ENCODE measurements around the gene ZSCAN5B.

The ZSCAN5B gene

DNA sequence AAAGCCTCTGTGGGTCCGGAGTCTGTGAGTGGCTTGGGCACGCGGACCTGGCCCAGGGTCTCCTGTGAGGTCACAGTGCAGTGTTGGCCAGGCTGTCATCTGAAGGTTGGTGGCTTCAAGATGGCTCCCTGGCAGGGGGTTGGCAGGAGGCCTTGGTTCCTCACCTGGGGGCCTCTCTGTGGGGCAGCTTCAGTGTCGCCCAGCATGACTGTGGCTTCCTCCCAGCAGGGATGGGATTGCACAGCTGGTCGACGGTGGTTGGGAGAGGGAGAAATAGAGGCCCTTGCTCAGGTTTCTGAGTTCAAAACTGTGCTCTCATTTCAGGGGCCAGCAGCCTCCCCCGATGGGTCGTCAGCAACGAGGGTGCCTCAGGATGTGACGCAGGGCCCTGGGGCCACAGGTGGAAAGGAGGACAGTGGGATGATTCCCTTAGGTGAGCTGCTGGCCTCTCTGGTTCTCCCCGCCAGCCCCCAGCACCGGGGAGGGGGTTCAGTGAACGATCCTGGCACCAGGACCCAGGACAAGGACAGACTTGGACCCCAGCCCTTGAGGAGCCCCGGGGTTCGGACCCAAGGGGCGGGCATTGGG lies 39.3 kb downstream of the ZSCAN5B start:
- Histone ChIP-seq H2BK15ac (ENCODE audit: low read length) (no peak overlapping the region), H3K4ac (ENCODE audit: low read length) (no peak overlapping the region), H3K79me1 (ENCODE audit: low read depth, low read length) (peaks cover 4% of the 10 kb centered on the region), H3K4me3 (ENCODE audit: low read length in 2 of 2) (no peak overlapping the region), H2AFZ (ENCODE audit: low read length) (no peak overlapping the region), H3K14ac (ENCODE audit: low read length) (no peak overlapping the region), H2BK5ac (ENCODE audit: low read length) (no peak overlapping the region), H3K27ac (replicated peaks; ENCODE audit: low read length) (no peak overlapping the region), H3K4me2 (ENCODE audit: insufficient read depth, low read length, poor library complexity, severe bottlenecking) (no peak overlapping the region), H2BK12ac (ENCODE audit: low read length) (no peak overlapping the region), H3K23ac (ENCODE audit: low read depth, low read length, poor library complexity) (no peak overlapping the region), H2AK5ac (ENCODE audit: low read depth, low read length) (no peak overlapping the region), H3K9me3 (replicated peaks in 1 of 2; ENCODE audit: control insufficient read depth in 2 of 2, insufficient read depth in 1 of 2, low read depth in 1 of 2, low read length in 2 of 2) (no peaks in the 10 kb centered on the region), H4K8ac (ENCODE audit: low read depth, low read length) (no peak overlapping the region), H3K27me3 (ENCODE audit: control insufficient read depth in 3 of 3, insufficient read depth in 3 of 3, low read depth in 1 of 3, low read length in 3 of 3) (no peaks in the 10 kb centered on the region), H4K91ac (ENCODE audit: low read depth, low read length, poor library complexity) (no peak overlapping the region), H3K18ac (ENCODE audit: low read length) (no peak overlapping the region), H3K36me3 (replicated peaks in 1 of 2; ENCODE audit: control insufficient read depth in 2 of 2, insufficient read depth in 2 of 2, low read length in 2 of 2) (peaks cover 41 to 60% of the 10 kb centered on the region in 2 donors), H3K9ac (ENCODE audit: low read depth, low read length, poor library complexity) (peak overlapping the region; percentile 12), H3K4me1 (ENCODE audit: control insufficient read depth in 2 of 2, insufficient read depth in 1 of 2, low read depth in 1 of 2, low read length in 2 of 2) (peaks cover 2 to 7% of the 10 kb centered on the region in 2 donors), H2BK120ac (ENCODE audit: low read depth, low read length) (no peak overlapping the region)
- WGBS, 2 donors (ENCODE audit: extremely low coverage in 2 of 2, insufficient read length in 2 of 2, insufficient replicate concordance in 1 of 2) = no CpG with 5 or more reads among the region's 16 CpGs
- no peak for DNase-seq (ENCODE audit: low spot score)

DNA sequence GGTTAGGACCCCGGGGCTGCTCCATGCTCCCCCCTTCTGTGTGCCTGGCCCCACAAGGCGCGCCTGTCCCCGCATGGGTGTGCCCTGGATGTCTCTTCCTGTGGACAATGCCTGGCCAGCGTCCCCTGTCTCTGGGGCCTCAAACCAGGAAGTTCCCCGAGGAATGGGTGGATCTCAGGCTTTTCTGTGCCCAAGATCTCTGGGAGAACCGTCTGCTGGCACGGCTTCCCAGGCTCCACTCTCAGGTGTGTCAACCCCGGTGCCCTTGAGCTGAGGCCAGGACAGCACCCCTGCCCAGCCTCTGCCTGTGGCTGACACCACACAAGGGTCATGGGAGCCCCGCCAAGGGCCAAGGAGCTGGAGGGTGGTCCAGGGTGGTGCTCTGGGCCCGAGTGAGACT lies 40.8 kb downstream of the ZSCAN5B start:
- no peak overlapping the region for H3K27ac ChIP-seq (replicated peaks; ENCODE audit: low read length)
- H3K4me3 ChIP-seq (ENCODE audit: low read length in 2 of 2) = no peak overlapping the region
- WGBS, 2 donors (ENCODE audit: extremely low coverage in 2 of 2, insufficient read length in 2 of 2, insufficient replicate concordance in 1 of 2) = no CpG with 5 or more reads among the region's 11 CpGs
- peak overlapping the region; percentile 6 for H3K23ac ChIP-seq (ENCODE audit: low read depth, low read length, poor library complexity)
- no peak for DNase-seq (ENCODE audit: low spot score)
- no peak overlapping the region for H4K8ac ChIP-seq (ENCODE audit: low read depth, low read length)
- H2BK5ac ChIP-seq (ENCODE audit: low read length) = no peak overlapping the region
- H3K27me3 ChIP-seq (ENCODE audit: control insufficient read depth in 3 of 3, insufficient read depth in 3 of 3, low read depth in 1 of 3, low read length in 3 of 3) = no peaks in the 10 kb centered on the region
- no peak overlapping the region for H2AK5ac ChIP-seq (ENCODE audit: low read depth, low read length)
- no peak overlapping the region for H2BK120ac ChIP-seq (ENCODE audit: low read depth, low read length)
- H3K9me3 ChIP-seq (replicated peaks in 1 of 2; ENCODE audit: control insufficient read depth in 2 of 2, insufficient read depth in 1 of 2, low read depth in 1 of 2, low read length in 2 of 2) = no peaks in the 10 kb centered on the region
- H3K14ac ChIP-seq (ENCODE audit: low read length) = no peak overlapping the region
- peaks cover 10 to 12% of the 10 kb centered on the region in 2 donors for H3K4me1 ChIP-seq (ENCODE audit: control insufficient read depth in 2 of 2, insufficient read depth in 1 of 2, low read depth in 1 of 2, low read length in 2 of 2)
- no peak overlapping the region for H2BK15ac ChIP-seq (ENCODE audit: low read length)
- H3K9ac ChIP-seq (ENCODE audit: low read depth, low read length, poor library complexity) = no peak overlapping the region
- H3K79me1 ChIP-seq (ENCODE audit: low read depth, low read length) = peaks cover 4% of the 10 kb centered on the region
- H3K4me2 ChIP-seq (ENCODE audit: insufficient read depth, low read length, poor library complexity, severe bottlenecking) = no peak overlapping the region
- H2AFZ ChIP-seq (ENCODE audit: low read length) = no peak overlapping the region
- H4K91ac ChIP-seq (ENCODE audit: low read depth, low read length, poor library complexity) = no peak overlapping the region
- H3K18ac ChIP-seq (ENCODE audit: low read length) = no peak overlapping the region
- H2BK12ac ChIP-seq (ENCODE audit: low read length) = no peak overlapping the region
- H3K4ac ChIP-seq (ENCODE audit: low read length) = no peak overlapping the region
- peaks cover 37 to 60% of the 10 kb centered on the region in 2 donors for H3K36me3 ChIP-seq (replicated peaks in 1 of 2; ENCODE audit: control insufficient read depth in 2 of 2, insufficient read depth in 2 of 2, low read length in 2 of 2)

DNA sequence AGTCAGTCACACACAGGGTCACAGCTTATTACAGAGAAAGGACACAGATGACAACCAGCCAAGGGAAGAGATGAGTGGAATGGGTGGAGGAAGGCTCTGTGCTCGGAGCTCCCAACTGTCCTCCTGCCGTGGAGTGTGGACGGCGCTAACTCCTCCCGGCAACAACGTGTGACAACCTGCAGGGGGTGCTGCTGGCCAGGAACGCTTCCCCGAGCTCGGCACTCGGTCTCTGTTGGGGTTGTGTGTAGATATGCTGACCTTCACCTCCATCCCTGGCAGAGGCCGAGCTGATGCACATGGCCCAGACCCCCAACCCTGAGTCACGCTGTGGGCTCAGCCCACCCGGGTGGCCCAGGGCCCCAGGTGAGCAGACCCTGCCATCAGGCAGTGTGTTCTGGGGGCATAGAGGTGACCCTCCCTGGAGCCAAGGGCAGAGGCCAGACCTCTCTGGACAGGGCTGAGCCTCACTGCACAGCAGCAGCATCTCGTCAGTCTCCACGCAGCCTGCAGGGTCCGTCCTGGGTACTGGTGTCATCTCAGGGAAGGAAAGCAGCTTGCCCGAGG lies 42.4 kb downstream of the ZSCAN5B start:
- no peak overlapping the region for H3K18ac ChIP-seq (ENCODE audit: low read length)
- H3K23ac ChIP-seq (ENCODE audit: low read depth, low read length, poor library complexity) = peak overlapping the region; percentile 76
- H2BK5ac ChIP-seq (ENCODE audit: low read length) = no peak overlapping the region
- H3K36me3 ChIP-seq (replicated peaks in 1 of 2; ENCODE audit: control insufficient read depth in 2 of 2, insufficient read depth in 2 of 2, low read length in 2 of 2) = peaks cover 29 to 50% of the 10 kb centered on the region in 2 donors
- H4K8ac ChIP-seq (ENCODE audit: low read depth, low read length) = no peak overlapping the region
- H2AFZ ChIP-seq (ENCODE audit: low read length) = no peak overlapping the region
- no peaks in the 10 kb centered on the region for H3K27me3 ChIP-seq (ENCODE audit: control insufficient read depth in 3 of 3, insufficient read depth in 3 of 3, low read depth in 1 of 3, low read length in 3 of 3)
- no peaks in the 10 kb centered on the region for H3K9me3 ChIP-seq (replicated peaks in 1 of 2; ENCODE audit: control insufficient read depth in 2 of 2, insufficient read depth in 1 of 2, low read depth in 1 of 2, low read length in 2 of 2)
- H3K14ac ChIP-seq (ENCODE audit: low read length) = no peak overlapping the region
- H3K79me1 ChIP-seq (ENCODE audit: low read depth, low read length) = peaks cover 4% of the 10 kb centered on the region
- no peak overlapping the region for H3K4ac ChIP-seq (ENCODE audit: low read length)
- peaks cover 10 to 12% of the 10 kb centered on the region in 2 donors for H3K4me1 ChIP-seq (ENCODE audit: control insufficient read depth in 2 of 2, insufficient read depth in 1 of 2, low read depth in 1 of 2, low read length in 2 of 2)
- no peak overlapping the region for H3K27ac ChIP-seq (replicated peaks; ENCODE audit: low read length)
- no peak overlapping the region for H2BK12ac ChIP-seq (ENCODE audit: low read length)
- H2BK15ac ChIP-seq (ENCODE audit: low read length) = no peak overlapping the region
- no CpG with 5 or more reads among the region's 17 CpGs for WGBS, 2 donors (ENCODE audit: extremely low coverage in 2 of 2, insufficient read length in 2 of 2, insufficient replicate concordance in 1 of 2)
- H4K91ac ChIP-seq (ENCODE audit: low read depth, low read length, poor library complexity) = no peak overlapping the region
- H3K9ac ChIP-seq (ENCODE audit: low read depth, low read length, poor library complexity) = no peak overlapping the region
- H3K4me3 ChIP-seq (ENCODE audit: low read length in 2 of 2) = no peak overlapping the region
- no peak overlapping the region for H2AK5ac ChIP-seq (ENCODE audit: low read depth, low read length)
- H3K4me2 ChIP-seq (ENCODE audit: insufficient read depth, low read length, poor library complexity, severe bottlenecking) = no peak overlapping the region
- no peak for DNase-seq (ENCODE audit: low spot score)
- H2BK120ac ChIP-seq (ENCODE audit: low read depth, low read length) = no peak overlapping the region

DNA sequence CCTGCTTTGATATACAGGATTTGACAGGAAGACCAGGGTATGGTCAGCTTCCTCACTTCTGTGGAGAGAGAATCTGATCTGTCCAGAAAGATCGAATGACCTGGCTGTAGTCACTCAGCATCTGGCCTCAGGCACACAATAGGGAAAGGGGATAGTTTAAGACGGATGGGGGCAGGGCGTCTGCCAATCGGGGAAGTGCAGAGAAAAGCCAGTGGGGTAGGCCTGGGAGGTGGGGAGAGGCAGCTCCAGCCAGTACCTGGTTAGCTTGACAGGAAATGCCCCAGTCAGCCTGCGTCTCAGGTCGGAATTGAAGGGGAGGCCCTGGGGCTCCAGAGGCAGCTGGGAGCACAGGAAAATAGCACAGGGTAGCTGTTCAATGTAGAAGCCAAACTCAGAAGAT lies 44.1 kb downstream of the ZSCAN5B start:
- Histone ChIP-seq H3K4me3 (ENCODE audit: low read length in 2 of 2) (no peak overlapping the region), H3K27ac (replicated peaks; ENCODE audit: low read length) (peak overlapping the region; percentile 70), H2BK5ac (ENCODE audit: low read length) (no peak overlapping the region), H4K91ac (ENCODE audit: low read depth, low read length, poor library complexity) (no peak overlapping the region), H2AFZ (ENCODE audit: low read length) (no peak overlapping the region), H3K9me3 (replicated peaks in 1 of 2; ENCODE audit: control insufficient read depth in 2 of 2, insufficient read depth in 1 of 2, low read depth in 1 of 2, low read length in 2 of 2) (peaks cover 0 to 3% of the 10 kb centered on the region in 2 donors), H3K4me2 (ENCODE audit: insufficient read depth, low read length, poor library complexity, severe bottlenecking) (no peak overlapping the region), H2AK5ac (ENCODE audit: low read depth, low read length) (no peak overlapping the region), H3K79me1 (ENCODE audit: low read depth, low read length) (peaks cover 7% of the 10 kb centered on the region), H4K8ac (ENCODE audit: low read depth, low read length) (no peak overlapping the region), H3K36me3 (replicated peaks in 1 of 2; ENCODE audit: control insufficient read depth in 2 of 2, insufficient read depth in 2 of 2, low read length in 2 of 2) (peaks cover 26 to 47% of the 10 kb centered on the region in 2 donors), H3K4ac (ENCODE audit: low read length) (no peak overlapping the region), H3K18ac (ENCODE audit: low read length) (no peak overlapping the region), H3K4me1 (ENCODE audit: control insufficient read depth in 2 of 2, insufficient read depth in 1 of 2, low read depth in 1 of 2, low read length in 2 of 2) (peaks cover 10 to 12% of the 10 kb centered on the region in 2 donors), H2BK15ac (ENCODE audit: low read length) (no peak overlapping the region), H2BK120ac (ENCODE audit: low read depth, low read length) (no peak overlapping the region), H3K23ac (ENCODE audit: low read depth, low read length, poor library complexity) (no peak overlapping the region), H3K14ac (ENCODE audit: low read length) (no peak overlapping the region), H3K27me3 (ENCODE audit: control insufficient read depth in 3 of 3, insufficient read depth in 3 of 3, low read depth in 1 of 3, low read length in 3 of 3) (no peaks in the 10 kb centered on the region), H3K9ac (ENCODE audit: low read depth, low read length, poor library complexity) (no peak overlapping the region), H2BK12ac (ENCODE audit: low read length) (no peak overlapping the region)
- WGBS, 2 donors (ENCODE audit: extremely low coverage in 2 of 2, insufficient read length in 2 of 2, insufficient replicate concordance in 1 of 2) = no CpG with 5 or more reads among the region's 6 CpGs
- no peak for DNase-seq (ENCODE audit: low spot score)
